GM21423 (cell line): Measurements from ENCODE around the gene MDP1.
"Not testable (repeated sequence)": the region's sequence is repeated elsewhere in the genome, so short reads cannot be mapped to it uniquely, and the experiment has no call there.

Source experiments
- ATAC-seq: cut with Tn5 transposase; IDR thresholded peaks from one replicate; pipeline ENCODE4 v1.9.1; 2021; ENCODE audit warnings: mild to moderate bottlenecking, moderate library complexity; ENCODE audit not compliant: unreplicated experiment

Gene MDP1

DNA sequence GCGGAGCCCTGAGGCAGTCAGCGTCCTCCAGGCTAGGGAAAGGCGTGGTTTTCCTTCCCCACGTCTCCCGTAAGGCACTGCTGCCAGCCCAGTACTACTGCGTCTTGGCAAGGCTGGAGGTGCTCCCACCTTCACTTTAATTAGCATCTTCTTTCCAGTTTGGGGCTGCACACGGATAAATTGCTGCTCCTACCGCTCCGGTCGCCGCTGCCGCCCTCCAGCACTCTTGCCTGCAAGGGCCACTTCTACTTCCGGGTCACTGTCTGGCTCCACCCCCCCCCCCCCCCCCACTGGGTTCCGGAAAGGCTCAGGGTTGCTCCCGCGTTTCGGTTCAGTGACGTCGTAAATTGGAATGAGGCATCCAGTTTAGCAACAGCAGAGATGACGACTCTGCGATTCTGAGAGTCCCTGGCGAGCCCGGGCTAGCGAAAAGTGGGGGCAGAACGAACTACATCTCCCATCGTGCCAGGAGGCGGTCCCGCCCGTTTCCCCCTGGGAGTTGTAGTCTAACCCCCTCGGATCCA, 16.3 kb upstream of the MDP1 start, which contains the start of gene NEDD8:
Gene NEDD8 (minus strand): TSS at position 247 of the 524 bp plus-strand sequence. CDS start 100 bp downstream, at position 147.
- ATAC-seq = peak; percentile 81

DNA sequence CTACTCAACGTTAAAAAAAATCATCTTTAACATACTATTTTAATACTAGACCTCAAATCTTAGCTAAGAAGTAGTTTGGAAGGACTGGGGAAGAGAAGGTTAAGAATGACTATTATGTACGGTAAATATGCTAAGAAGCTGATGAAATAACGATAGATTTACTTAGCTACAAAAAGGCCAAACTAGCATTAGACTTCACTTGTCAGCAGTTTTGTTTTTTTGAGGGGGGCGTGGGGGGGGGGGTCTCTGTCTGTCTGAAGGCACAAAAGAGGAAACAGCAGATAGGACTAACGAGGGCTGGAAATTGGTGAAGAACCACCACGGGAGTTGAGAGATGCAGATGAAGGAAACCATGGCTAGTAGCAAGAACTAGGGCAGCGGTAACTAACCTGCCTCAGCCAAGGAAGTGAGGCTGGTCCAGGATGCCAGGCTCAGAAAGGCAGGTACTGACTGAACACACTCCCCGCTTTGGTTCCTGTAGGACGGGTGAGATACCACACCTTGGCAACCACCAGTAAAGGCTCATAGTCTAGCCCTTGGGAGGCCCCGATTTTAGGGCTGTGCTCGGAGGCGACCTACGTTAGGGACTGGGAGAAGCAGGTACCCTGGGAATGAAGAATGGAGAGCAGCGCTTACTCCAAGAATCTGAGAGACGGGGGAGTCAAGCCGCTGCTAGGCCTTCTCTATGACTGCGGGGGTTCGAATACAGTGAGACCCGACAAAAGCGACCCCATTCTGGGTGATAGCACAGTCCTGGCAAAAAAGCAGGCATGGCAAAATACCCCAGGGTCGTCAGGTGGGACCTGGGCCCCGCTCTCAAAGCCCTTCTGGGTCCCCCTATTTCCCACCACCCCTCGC, 15.6 kb upstream of the MDP1 start:
- peak; percentile 5 for ATAC-seq

DNA sequence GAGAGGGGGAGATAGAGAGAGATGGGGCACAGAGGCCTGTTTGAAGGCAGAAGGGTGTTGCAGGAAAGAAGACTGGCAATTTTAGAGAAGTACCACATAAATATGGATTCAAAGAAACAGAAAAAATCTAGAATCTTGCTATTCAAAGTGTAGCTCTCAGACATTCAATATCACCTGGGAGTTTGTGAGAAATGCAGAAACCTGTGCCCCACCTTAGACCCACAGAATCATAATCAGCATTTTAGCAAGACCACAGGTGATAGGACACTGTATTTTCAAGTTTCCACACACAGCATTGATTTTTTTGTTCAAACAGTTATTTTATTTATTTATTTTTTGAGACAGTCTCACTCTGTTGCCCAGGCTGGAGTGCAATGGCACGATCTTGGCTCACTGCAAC, 13.0 kb upstream of the MDP1 start:
- ATAC-seq = no peak

DNA sequence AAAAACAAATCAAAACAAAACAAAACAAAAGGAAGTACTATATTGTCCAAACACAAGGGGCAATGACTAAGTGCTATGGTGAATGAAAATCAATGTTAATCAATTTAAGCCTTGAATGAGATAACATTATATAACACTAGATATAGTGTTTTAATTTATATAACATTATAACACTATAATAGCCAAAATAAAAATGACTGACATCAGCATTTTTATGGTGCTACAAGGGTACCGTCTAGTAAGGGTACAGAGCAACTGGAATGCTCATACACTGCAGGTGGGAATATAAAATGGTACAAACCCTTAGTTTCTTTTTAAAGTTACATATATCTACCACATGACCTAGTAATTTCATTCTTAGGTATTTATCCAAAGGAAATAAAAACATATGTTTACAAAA, 10.6 kb upstream of the MDP1 start:
- ATAC-seq = no peak

DNA sequence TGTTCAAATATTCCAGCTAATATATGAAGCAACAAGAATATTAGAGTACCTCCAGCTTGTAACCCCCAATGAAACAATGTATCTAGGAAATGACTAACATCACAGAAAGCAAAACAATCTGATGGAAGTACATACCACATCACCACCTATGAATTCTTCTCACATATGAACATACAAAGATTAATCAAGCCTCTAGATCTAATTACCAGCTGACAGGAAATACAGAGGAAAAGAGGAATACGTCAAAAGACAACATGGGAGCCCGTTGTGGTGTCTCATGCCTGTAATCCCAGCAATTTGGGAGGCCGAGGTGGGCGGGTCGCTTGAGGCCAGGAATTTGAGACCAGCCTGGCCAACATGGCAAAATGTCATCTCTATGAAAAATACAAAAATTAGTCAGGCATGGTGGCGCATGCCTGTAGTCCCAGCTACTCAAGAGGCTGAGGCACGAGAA, 8.8 kb upstream of the MDP1 start:
- ATAC-seq = no peak

DNA sequence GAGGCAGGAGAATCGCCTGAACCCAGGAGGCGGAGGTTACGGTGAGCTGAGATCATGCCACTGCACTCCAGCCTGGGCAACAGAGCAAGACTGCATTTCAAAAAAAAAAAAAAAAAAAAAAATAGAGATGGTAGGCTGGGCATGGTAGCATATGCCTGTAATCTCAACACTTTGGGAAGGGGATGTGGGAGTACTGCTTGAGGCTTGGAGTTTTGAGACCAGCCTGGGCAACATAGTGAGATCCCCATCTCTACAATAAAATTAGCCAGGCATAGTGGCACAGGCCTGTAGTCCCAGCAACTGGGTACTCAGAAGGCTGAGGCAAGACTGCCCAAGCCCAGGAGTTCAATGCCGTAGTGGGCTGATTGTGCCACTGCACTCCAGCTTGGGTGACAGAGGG, 7.1 kb upstream of the MDP1 start:
- ATAC-seq = not testable (repeated sequence)

DNA sequence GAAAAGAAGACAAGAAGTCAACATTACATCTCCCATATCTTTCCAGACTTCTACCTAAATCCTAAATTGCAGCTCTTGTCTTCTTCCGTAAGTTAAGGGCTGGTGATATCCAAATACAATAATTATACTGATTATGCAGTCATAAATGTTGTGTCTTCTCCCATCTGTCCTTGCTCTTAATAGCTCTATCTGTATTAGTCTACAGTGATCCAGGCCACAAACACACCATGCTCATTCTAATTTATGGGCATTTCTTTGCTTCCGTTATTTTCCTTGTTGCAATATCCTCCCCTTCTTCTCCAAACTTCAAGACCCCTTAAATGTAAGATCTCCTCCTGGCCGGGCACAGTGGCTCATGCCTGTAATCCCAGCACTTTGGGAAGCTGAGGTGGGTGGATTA, 3.7 kb upstream of the MDP1 start:
- ATAC-seq = no peak

DNA sequence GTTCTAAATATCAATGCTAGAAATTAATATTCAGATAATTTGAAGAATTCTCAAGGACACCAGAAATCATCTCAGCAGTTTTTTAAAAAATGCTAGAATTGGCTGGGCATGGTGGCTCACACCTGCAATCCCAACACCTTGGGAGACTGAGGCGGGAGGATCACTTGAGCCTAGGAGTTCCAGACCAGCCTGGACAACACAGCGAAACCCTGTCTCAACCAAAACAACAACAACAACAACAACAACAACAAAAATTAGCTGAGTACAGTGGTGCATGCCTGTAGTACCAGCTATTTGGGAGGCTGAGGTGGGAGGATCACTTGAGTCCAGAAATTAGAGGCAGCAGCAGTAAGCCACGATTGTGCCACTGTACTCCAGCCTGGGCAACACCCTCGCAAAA, 3.2 kb upstream of the MDP1 start:
- ATAC-seq = no peak

DNA sequence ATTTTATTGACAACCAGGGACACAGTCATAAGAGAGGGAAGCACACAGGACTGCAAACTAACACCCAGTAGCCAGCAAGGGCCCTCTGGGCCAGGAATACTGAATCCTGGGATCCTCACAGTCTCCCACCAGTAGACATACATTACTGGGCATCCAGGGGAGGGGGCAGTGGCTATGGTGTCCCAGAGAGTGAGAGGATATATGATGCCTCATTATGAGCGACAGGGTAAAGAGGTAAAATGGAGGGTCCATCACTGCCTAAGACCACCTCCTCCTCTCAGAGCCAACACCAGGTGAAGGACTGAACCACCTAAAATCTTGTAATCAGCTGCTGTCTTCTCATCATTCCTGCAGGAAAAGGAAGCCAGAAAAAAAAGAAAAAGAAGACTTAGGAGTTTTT, 1.0 kb upstream of the MDP1 start:
- ATAC-seq = not testable (repeated sequence)

DNA sequence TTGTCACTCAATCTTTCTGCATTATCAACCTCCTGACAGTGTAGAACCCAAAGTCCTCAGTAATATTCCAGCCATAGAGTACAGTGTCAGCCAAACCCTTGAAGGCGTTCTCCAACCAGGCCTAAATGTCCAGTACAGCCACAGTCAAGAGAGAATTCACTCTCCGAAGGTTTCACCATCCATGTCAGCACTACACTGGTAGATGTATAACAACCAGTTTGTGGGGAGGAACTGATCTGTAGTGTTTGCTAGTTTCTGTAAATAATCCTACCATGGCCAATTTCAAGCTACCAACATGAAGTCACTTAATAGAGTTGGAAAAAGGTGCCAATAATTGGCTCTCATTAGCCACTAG, 456 bp upstream of the MDP1 start:
- no peak for ATAC-seq

DNA sequence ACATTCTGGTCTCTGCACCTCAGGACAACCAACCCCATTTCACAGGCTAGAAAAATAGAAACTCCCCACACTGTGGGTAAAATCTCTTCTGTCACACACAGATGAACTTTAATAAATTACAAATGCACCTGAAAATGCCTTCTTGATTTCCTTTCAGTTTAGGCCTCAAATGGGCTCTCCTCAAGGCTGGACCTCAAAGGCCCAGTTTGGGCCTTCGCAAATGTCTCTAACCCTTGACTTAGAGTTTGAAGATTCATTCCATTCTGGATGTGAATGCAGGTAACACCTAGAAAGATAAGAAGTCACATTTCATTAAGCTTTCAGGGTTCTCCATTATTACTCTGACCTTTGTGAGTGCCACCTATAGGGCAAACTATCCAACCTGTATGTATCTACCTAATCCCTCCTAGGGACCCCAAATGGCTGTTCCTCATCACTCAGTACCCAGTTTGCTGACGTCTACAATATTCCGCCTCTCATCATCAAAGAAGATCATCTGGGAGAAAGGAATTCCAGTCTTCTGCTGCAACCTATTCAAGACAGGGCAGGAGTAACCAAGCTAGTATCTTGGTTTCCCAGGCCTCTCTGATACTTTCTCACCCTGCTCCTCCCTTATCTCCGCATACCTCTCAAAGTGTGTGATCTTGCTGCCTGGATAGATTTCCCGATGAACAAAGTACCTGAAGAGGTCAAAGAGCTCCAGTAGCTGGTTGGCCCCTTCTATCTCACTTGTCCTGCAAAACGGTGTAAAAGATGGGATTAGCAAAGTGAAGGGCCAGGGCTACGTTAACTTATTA, 1.8 kb downstream of the MDP1 start:
- no peak for ATAC-seq

DNA sequence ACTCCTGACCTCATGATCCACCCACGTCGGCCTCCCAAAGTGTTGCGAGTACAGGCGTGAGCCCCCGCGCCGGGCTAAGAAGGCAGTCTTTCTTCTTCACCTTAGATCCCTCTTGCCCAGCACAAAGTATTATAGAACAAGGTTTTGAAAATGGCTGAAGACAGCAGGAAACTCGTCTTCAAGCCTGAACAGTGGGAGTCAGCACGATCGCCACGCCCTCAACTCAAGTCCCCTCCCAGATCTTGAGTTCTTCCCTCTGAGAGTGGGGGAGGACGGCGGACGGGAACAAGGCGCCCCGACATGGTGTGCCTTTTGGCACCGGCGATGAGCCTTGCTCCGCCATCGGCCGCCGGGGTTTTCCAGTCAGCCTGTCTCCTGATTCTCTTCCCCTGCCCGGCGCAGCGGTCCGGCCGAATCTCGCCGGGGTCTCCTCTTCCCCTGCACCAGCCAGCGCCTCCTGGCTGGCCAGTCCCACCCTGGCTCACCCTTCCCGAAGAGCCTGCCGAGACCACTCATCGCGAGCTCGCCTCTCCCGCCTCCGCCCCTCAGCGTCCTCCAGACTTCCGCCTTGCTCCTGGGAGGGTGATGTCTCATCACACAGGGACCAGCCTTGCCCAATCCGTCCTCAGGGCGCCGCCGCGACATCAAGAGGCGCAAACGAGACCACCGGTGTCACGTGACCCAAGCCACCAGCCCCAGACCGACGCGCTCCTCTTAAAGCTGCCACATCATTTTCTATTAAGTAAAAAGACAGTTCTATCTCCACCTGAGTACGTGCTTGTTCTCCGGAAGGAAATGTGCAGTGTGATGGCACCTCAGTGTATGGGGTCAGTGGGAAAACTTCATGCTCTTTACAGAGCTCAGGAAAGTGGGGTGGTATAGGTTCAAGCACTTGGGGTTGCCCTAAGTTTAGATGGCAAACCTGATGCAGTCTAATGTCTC, 2.7 kb downstream of the MDP1 start, which contains the start of gene CHMP4A:
Gene CHMP4A (minus strand): TSS at position 565 of the 942 bp plus-strand sequence. CDS start 49 bp downstream, at position 516.
- peak; percentile 72 for ATAC-seq

DNA sequence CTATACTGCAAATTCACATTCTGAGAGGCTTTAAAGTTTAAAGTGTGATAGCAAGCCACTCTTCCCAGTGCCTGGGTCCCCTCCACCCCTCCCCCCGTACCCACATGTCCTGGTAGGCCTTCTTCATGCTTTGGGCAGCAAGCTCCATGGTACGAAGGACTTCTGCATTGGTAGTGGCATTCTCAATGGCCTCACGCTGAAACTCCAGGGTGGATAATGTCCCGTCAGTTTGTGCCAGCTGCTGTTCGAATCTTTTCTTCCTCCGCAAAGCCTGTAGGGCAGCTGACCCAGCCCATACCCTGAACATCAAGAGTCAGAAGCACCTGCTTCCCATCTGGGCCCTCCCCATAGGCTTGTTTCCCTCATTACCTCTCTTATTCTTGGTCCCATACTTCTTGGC, 4.6 kb downstream of the MDP1 start:
- no peak for ATAC-seq

DNA sequence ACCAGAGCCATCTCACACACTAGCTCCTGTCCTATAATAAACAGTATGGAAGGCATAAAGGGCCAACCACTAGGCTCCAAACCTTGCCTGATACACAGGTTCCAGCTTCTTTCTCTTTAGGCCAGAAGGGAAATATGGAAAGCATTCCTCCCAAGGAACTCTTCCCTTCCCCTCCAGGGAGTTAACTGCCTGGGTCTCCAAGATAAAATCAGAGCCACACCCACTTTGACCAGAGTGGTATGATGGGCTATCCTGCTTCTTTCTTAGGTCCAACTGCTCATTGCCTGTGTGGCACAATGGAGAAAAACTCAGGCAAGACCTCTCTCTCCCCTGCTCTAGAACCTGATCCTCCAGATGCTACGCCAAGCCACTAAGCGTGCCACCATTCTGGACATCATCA, 8.2 kb downstream of the MDP1 start:
- ATAC-seq = no peak

DNA sequence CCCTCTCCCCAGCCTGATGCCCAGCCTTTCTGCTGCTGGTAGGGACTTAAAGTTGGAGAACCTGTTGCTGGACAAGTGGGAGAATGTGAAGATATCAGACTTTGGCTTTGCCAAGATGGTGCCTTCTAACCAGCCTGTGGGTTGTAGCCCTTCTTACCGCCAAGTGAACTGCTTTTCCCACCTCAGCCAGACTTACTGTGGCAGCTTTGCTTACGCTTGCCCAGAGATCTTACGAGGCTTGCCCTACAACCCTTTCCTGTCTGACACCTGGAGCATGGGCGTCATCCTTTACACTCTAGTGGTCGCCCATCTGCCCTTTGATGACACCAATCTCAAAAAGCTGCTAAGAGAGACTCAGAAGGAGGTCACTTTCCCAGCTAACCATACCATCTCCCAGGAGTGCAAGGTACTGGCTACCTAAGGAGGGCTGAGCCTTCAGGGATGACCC, 8.7 kb downstream of the MDP1 start:
- no peak for ATAC-seq

DNA sequence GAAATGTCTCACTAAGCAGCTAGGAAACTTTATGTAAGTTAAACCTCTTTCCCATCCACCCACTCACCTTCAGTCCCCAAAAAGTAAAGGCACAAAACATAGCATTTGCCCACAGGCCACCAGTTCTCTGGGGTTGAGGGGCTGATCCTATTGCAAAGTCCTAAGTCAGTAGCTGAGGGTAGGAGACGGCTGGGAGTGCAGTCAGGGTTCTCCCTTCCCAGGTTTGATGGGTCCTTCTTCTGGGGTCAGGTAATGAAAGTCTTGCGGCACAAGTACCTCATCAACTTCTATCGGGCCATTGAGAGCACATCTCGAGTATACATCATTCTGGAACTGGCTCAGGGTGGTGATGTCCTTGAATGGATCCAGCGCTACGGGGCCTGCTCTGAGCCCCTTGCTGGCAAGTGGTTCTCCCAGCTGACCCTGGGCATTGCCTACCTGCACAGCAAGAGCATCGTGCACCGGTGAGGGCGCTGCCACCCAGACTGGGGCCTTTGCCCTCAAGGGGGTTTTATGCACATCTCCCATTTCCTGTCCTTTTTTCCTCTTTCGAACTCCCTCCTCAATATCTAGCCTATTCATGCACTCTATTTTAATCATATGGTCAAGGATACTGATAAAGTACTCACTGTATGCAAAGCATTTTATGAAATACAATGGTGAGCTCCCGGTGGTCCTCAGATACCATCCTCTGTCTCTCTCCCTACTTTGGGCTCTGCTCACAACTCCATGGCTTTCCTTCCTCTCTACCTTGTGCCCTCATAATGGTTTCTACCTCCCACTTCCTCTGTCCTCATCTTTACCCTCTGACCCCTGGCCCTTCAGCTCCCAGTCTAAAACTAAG, 9.4 kb downstream of the MDP1 start:
- ATAC-seq = no peak

DNA sequence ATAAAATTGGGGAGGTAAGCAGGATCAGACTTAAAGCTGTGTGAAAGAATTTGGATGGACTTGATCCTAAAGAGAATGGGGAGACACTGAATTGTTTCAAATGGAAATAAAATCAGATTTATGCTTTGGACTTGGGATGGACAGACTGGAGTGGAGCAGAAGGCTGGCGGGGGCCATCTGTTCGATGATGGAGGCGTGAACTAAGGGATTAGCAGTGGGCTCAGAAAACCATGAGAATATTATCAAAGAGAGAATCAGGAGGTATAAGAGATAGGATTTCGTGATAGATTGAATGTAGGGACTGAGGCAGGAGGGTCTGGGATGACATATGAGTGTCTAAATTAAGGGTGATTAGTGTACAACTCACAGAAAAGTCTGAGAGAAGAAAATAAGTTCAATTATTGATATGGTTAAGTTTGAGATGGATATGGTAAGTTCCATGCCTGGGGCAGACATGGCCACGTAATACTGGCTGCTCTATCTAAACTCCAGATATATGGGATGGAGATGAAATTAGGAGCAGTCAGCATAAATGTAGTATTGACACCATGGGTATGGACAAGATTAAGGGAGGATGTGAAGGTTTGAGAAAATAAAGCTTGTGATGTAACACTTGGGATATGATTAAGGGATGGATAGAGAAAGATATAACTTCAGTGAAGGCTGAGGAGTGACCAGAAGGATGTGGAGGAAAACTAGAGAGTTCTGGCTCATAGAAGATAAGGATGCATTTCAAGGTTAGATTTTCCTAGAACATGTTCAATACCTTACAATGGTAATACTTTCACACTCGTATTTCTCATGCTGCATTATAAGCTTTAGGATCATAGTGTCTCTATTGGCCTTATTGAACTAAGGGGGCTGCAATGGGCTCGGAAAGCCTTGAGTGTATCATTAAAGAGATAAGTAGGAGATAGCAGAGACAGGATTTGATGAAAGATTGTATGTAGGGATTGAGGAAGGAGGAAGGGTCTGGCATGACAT, 11.4 kb downstream of the MDP1 start:
- ATAC-seq = no peak

DNA sequence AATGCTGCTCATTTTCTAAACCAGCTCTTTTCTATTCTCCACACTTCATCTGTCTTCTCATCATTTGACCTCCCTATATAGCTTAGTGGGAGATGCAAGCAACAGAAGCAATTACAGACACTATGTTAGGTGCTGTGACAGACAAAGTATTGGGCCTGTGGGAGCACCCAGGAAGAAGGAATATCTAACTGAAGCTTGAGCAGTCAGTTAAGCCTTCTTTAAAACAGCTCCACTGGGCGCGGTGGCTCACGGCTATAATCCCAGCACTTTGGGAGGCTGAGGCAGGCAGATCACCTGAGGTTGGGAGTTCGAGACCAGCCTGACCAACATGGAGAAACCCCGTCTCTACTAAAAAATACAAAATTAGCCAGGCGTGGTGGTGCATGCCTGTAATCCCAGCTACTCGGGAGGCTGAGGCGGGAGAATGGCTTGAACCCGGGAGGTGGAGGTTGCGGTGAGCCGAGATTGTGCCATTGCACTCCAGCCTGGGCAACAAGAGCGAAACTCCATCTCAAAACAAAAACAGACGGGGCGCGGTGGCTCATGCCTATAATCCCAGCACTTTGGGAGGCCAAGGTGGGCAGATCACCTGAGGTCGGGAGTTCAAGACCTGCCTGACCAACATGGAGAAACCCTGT, 12.5 kb downstream of the MDP1 start:
- ATAC-seq = not testable (repeated sequence)
